SK-N-SH (cell line): ENCODE data around the gene DGUOK.

ENCODE experiments used
- CHD2 ChIP-seq: fragments of 150-350 bp; IDR thresholded peaks from 2 replicates; pipeline ENCODE4 v1.6.1; 2018; ENCODE audit warnings: low read length; ENCODE audit not compliant: partially characterized antibody
- EP300 ChIP-seq, 2 experiments: IDR thresholded peaks; 2 replicates each; pipeline versions ENCODE4 v1.4.0 to v1.6.1; 2012; ENCODE audit warnings: borderline replicate concordance in 1 of 2, low read depth in 1 of 2, low read length in 1 of 2
- GABPA ChIP-seq: IDR thresholded peaks from 2 replicates; pipeline ENCODE4 v1.4.0; 2012; ENCODE audit warnings: low read depth, mild to moderate bottlenecking
- GATA2 ChIP-seq: sonication (generic); formaldehyde crosslinking; IDR thresholded peaks from 2 replicates; pipeline ENCODE4 v1.5.0; 2020; ENCODE audit warnings: mild to moderate bottlenecking, missing genetic modification reagents
- JUND ChIP-seq: IDR thresholded peaks from 2 replicates; pipeline ENCODE4 v1.4.0; 2012
- POLR2AphosphoS5 ChIP-seq: IDR thresholded peaks from 2 replicates; pipeline ENCODE4 v1.6.1; 2012; ENCODE audit warnings: low read depth, low read length
- RAD21 ChIP-seq: IDR thresholded peaks from 2 replicates; pipeline ENCODE4 v1.6.1; 2012; ENCODE audit warnings: mild to moderate bottlenecking, low read length
- RCOR1 ChIP-seq: fragments of 150-350 bp; IDR thresholded peaks from 2 replicates; pipeline ENCODE4 v1.6.1; 2017; ENCODE audit warnings: antibody characterized with exemption, low read length
- RFX5 ChIP-seq: IDR thresholded peaks from 2 replicates; pipeline ENCODE4 v1.6.1; 2012; ENCODE audit warnings: mild to moderate bottlenecking, improper control_type of control experiment, low read length
- SIN3A ChIP-seq: IDR thresholded peaks from 2 replicates; pipeline ENCODE4 v1.6.1; 2012; ENCODE audit warnings: low read depth, mild to moderate bottlenecking, low read length, moderate library complexity, borderline replicate concordance
- TCF12 ChIP-seq: IDR thresholded peaks from 2 replicates; pipeline ENCODE4 v1.4.0; 2012
- TF ChIP-seq, protein P1 (sequence below): fragments of 200-600 bp; sonication (generic); IDR thresholded peaks from 2 replicates; pipeline ENCODE4 v1.6.1; 2017; ENCODE audit warnings: antibody characterized with exemption, mild to moderate bottlenecking, moderate library complexity
- TF ChIP-seq, protein P2 (sequence below): fragments of 150-350 bp; IDR thresholded peaks from 2 replicates; pipeline ENCODE4 v1.6.1; 2017; ENCODE audit warnings: antibody characterized with exemption, low read length, low read depth, borderline replicate concordance
- TF ChIP-seq, protein P3 (sequence below): IDR thresholded peaks from 2 replicates; pipeline ENCODE4 v1.4.0; 2012; ENCODE audit warnings: low read depth

DNA sequence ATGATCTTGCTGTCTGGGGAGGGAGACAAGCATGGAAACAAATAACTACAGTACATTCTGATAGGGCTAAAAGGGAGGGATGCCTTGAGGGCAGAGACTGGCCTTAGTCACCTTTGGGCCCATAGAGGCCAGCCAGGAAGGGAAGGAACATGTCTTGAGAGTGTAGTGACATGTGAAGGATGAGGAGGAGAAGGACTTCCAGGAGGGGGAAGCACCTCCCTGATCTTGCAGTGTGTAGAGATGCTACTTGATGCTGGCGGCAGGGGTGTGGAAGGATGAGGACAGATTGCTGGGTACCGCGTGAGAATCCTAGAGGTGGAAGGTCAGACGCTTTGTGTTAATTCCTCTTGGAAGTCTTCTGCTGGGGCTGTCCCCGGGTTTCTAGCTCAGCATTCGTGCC, 71.1 kb downstream of the DGUOK start:
- no peak for TF ChIP-seq GATA2 (CRISPR knock-in tag)
- TF ChIP-seq RFX5, result no peak
- TF ChIP-seq, protein P1, sequence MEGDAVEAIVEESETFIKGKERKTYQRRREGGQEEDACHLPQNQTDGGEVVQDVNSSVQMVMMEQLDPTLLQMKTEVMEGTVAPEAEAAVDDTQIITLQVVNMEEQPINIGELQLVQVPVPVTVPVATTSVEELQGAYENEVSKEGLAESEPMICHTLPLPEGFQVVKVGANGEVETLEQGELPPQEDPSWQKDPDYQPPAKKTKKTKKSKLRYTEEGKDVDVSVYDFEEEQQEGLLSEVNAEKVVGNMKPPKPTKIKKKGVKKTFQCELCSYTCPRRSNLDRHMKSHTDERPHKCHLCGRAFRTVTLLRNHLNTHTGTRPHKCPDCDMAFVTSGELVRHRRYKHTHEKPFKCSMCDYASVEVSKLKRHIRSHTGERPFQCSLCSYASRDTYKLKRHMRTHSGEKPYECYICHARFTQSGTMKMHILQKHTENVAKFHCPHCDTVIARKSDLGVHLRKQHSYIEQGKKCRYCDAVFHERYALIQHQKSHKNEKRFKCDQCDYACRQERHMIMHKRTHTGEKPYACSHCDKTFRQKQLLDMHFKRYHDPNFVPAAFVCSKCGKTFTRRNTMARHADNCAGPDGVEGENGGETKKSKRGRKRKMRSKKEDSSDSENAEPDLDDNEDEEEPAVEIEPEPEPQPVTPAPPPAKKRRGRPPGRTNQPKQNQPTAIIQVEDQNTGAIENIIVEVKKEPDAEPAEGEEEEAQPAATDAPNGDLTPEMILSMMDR, result no peak
- TF ChIP-seq EP300 (IDR thresholded peaks at IDR 0.05; ENCODE audit: borderline replicate concordance in 1 of 2, low read depth in 1 of 2, low read length in 1 of 2), result no peak
- TF ChIP-seq TCF12, result no peak
- TF ChIP-seq GABPA, result no peak
- TF ChIP-seq, protein P2, sequence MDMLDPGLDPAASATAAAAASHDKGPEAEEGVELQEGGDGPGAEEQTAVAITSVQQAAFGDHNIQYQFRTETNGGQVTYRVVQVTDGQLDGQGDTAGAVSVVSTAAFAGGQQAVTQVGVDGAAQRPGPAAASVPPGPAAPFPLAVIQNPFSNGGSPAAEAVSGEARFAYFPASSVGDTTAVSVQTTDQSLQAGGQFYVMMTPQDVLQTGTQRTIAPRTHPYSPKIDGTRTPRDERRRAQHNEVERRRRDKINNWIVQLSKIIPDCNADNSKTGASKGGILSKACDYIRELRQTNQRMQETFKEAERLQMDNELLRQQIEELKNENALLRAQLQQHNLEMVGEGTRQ, result no peak
- no peak for TF ChIP-seq CHD2
- TF ChIP-seq RAD21, result no peak
- TF ChIP-seq JUND, result no peak
- no peak for TF ChIP-seq RCOR1
- no peak for TF ChIP-seq POLR2AphosphoS5
- TF ChIP-seq, protein P3, sequence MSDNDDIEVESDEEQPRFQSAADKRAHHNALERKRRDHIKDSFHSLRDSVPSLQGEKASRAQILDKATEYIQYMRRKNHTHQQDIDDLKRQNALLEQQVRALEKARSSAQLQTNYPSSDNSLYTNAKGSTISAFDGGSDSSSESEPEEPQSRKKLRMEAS, result no peak
- TF ChIP-seq SIN3A, result no peak
